Astrocyte (in vitro differentiated cells and primary cell): Measurements from ENCODE around the gene ZBTB17.

Experiments used
- EZH2 ChIP-seq: IDR thresholded peaks from 2 replicates; pipeline ENCODE4 v1.6.1; 2012; ENCODE audit warnings: mild to moderate bottlenecking, low read length, inconsistent platforms; ENCODE audit not compliant: insufficient read depth
- TF ChIP-seq, protein P1 (sequence below): IDR thresholded peaks from 2 replicates; pipeline ENCODE4 v1.5.1; 2011; ENCODE audit warnings: low read depth, mild to moderate bottlenecking, inconsistent platforms, low read length, moderate library complexity; ENCODE audit not compliant: insufficient read depth

GRCh38 chr1:15946571-15947381, 29.1 kb downstream of the ZBTB17 start:
- TF ChIP-seq, protein P1, sequence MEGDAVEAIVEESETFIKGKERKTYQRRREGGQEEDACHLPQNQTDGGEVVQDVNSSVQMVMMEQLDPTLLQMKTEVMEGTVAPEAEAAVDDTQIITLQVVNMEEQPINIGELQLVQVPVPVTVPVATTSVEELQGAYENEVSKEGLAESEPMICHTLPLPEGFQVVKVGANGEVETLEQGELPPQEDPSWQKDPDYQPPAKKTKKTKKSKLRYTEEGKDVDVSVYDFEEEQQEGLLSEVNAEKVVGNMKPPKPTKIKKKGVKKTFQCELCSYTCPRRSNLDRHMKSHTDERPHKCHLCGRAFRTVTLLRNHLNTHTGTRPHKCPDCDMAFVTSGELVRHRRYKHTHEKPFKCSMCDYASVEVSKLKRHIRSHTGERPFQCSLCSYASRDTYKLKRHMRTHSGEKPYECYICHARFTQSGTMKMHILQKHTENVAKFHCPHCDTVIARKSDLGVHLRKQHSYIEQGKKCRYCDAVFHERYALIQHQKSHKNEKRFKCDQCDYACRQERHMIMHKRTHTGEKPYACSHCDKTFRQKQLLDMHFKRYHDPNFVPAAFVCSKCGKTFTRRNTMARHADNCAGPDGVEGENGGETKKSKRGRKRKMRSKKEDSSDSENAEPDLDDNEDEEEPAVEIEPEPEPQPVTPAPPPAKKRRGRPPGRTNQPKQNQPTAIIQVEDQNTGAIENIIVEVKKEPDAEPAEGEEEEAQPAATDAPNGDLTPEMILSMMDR: no peak
- no peak for TF ChIP-seq EZH2
